SK-N-SH (cell line): ENCODE data around the gene ATP2B2.

Experiments used
- EP300 ChIP-seq, 2 experiments: IDR thresholded peaks; 2 replicates each; pipeline versions ENCODE4 v1.4.0 to v1.6.1; 2012; ENCODE audit warnings: borderline replicate concordance in 1 of 2, low read depth in 1 of 2, low read length in 1 of 2
- GABPA ChIP-seq: IDR thresholded peaks from 2 replicates; pipeline ENCODE4 v1.4.0; 2012; ENCODE audit warnings: low read depth, mild to moderate bottlenecking
- MXI1 ChIP-seq: IDR thresholded peaks from 2 replicates; pipeline ENCODE4 v1.6.1; 2012; ENCODE audit warnings: mild to moderate bottlenecking, low read depth, low read length, improper control_type of control experiment
- POLR2AphosphoS5 ChIP-seq: IDR thresholded peaks from 2 replicates; pipeline ENCODE4 v1.6.1; 2012; ENCODE audit warnings: low read depth, low read length
- TEAD4 ChIP-seq: IDR thresholded peaks from 2 replicates; pipeline ENCODE4 v1.4.0; 2012; ENCODE audit warnings: mild to moderate bottlenecking, borderline replicate concordance; ENCODE audit not compliant: insufficient read depth
- TF ChIP-seq, protein P1 (sequence below): fragments of 200-600 bp; sonication (generic); IDR thresholded peaks from 2 replicates; pipeline ENCODE4 v1.6.1; 2017; ENCODE audit warnings: antibody characterized with exemption, mild to moderate bottlenecking, moderate library complexity

GRCh38 chr3:10445561-10446175 lies 59.7 kb downstream of the ATP2B2 start:
- TF ChIP-seq MXI1 (no peak), GABPA (no peak), TEAD4 (no peak), EP300 (IDR thresholded peaks at IDR 0.05; ENCODE audit: borderline replicate concordance in 1 of 2, low read depth in 1 of 2, low read length in 1 of 2) (no peak), POLR2AphosphoS5 (no peak)
- TF ChIP-seq, protein P1, sequence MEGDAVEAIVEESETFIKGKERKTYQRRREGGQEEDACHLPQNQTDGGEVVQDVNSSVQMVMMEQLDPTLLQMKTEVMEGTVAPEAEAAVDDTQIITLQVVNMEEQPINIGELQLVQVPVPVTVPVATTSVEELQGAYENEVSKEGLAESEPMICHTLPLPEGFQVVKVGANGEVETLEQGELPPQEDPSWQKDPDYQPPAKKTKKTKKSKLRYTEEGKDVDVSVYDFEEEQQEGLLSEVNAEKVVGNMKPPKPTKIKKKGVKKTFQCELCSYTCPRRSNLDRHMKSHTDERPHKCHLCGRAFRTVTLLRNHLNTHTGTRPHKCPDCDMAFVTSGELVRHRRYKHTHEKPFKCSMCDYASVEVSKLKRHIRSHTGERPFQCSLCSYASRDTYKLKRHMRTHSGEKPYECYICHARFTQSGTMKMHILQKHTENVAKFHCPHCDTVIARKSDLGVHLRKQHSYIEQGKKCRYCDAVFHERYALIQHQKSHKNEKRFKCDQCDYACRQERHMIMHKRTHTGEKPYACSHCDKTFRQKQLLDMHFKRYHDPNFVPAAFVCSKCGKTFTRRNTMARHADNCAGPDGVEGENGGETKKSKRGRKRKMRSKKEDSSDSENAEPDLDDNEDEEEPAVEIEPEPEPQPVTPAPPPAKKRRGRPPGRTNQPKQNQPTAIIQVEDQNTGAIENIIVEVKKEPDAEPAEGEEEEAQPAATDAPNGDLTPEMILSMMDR = no peak
